ENCODE results near the gene TTLL11. TPM values are rescaled to one million over a fixed set of nuclear protein-coding genes. Genes with fewer than 3 reads are reported as not detected.

TTLL11 gene
- total and polyA plus RNA-seq, 2 of the 8 experiments (the other 6 are each of a cell fraction or from before 2014, with no cell fraction given), result 0.56 to 0.80 TPM

DNA sequence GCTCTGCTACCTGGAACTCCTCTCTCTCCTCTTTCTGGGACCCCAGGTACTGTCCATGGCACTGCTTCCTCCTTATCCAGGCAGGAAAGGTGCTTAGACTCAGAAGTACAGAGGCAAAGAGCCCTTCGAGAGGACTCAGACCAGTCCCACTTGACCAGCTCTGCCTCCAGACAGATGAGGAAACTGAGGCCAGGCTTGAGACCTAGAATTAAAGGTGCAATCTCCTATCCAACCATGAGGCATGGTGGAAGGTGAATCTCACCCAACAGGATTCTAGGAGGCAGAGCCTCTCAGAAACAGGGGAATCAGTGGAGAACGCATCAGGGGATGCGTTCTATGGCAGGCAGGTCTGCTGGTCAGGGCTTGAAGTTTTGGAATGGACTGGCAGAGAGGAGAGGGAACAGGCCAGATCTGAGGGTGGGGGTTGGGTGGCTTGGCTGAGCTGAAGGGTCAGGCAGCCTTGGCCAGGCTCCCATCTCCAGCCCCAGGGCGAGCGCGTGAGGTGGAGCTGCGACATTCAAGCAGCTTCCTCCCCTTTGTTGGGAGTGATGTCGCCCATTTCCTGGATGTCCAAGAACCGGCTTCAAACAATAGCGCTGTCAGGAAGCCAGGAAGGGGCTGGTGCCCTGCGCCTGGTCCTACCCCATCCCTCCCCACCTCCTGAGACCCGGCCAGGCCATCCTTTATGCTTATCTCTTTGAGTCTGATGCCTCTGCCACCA lies 40.3 kb upstream of the TTLL11 start (continued):
- TF ChIP-seq, protein P1, sequence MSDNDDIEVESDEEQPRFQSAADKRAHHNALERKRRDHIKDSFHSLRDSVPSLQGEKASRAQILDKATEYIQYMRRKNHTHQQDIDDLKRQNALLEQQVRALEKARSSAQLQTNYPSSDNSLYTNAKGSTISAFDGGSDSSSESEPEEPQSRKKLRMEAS (IDR thresholded peaks at IDR 0.05), result no peak
- TF ChIP-seq SAP30 (IDR thresholded peaks at IDR 0.05; ENCODE audit: insufficient read depth, insufficient replicate concordance, low read length), result no peak

Measured in H1 (cell line).